CD1c-positive myeloid dendritic cell (primary cell): ENCODE data around the gene ELP1.
"Not testable (repeated sequence)": the region's sequence is repeated elsewhere in the genome, so short reads cannot be mapped to it uniquely, and the experiment has no call there.

Experiments
- DNase-seq: peaks from one replicate; pipeline ENCODE4 v3.0.0-alpha.2; 2016; ENCODE audit errors: extremely low spot score

The ELP1 gene, protein sequence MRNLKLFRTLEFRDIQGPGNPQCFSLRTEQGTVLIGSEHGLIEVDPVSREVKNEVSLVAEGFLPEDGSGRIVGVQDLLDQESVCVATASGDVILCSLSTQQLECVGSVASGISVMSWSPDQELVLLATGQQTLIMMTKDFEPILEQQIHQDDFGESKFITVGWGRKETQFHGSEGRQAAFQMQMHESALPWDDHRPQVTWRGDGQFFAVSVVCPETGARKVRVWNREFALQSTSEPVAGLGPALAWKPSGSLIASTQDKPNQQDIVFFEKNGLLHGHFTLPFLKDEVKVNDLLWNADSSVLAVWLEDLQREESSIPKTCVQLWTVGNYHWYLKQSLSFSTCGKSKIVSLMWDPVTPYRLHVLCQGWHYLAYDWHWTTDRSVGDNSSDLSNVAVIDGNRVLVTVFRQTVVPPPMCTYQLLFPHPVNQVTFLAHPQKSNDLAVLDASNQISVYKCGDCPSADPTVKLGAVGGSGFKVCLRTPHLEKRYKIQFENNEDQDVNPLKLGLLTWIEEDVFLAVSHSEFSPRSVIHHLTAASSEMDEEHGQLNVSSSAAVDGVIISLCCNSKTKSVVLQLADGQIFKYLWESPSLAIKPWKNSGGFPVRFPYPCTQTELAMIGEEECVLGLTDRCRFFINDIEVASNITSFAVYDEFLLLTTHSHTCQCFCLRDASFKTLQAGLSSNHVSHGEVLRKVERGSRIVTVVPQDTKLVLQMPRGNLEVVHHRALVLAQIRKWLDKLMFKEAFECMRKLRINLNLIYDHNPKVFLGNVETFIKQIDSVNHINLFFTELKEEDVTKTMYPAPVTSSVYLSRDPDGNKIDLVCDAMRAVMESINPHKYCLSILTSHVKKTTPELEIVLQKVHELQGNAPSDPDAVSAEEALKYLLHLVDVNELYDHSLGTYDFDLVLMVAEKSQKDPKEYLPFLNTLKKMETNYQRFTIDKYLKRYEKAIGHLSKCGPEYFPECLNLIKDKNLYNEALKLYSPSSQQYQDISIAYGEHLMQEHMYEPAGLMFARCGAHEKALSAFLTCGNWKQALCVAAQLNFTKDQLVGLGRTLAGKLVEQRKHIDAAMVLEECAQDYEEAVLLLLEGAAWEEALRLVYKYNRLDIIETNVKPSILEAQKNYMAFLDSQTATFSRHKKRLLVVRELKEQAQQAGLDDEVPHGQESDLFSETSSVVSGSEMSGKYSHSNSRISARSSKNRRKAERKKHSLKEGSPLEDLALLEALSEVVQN (N-terminal part only)

GRCh38 chr9:108933718-108934322 lies at the start of gene ELP1:
TSS of gene ELP1 (minus strand) at chr9:108934124. CDS start at chr9:108931146, 2,978 bp downstream.
- DNase-seq = peak; percentile 95

DNA sequence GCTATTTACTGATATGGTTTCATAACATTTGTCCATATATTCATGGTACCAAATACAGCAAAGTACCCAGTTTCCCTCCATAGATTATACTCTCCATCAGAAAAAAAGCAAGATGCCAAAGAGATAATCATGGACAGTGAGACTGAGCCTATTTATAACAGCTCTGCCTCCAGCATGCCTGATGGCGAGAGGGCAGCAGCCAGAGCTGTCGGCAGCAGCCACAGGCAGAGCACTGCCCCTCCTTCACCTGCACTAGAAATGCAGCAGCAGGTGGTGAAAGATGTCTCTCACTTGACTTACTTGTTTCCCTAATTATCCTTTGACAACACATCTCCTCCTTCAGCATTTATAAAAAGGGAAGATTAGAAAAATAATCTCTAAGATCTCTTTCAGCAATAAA lies 47.0 kb upstream of the ELP1 start:
- DNase-seq = no peak

- no peak for DNase-seq
Observed at GRCh38 chr9:108978205-108978604, 44.3 kb upstream of the ELP1 start.

- DNase-seq = no peak
Observed at GRCh38 chr9:108973895-108974294, 40.0 kb upstream of the ELP1 start.

- DNase-seq = no peak
Observed at GRCh38 chr9:108972626-108973209, 38.8 kb upstream of the ELP1 start.

DNA sequence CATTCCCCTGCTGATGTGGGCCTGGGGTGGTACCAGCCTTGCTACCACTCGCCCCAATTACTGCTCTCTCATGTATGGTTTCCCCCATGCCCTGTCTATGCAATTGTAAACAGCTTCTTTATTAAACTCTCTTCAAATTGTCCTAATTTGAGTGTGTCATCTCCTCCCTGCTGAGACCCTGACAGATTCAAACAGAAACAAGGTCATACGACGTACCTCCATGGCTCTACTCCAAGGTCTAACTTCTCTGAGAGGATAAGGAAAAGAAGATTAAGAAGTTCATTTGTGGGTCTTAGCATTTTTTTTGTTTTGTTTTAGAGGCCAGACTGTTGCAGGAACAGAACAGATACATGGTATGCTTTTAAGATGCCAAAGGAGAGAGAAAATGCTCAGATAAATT lies 38.3 kb upstream of the ELP1 start:
- DNase-seq = no peak

DNA sequence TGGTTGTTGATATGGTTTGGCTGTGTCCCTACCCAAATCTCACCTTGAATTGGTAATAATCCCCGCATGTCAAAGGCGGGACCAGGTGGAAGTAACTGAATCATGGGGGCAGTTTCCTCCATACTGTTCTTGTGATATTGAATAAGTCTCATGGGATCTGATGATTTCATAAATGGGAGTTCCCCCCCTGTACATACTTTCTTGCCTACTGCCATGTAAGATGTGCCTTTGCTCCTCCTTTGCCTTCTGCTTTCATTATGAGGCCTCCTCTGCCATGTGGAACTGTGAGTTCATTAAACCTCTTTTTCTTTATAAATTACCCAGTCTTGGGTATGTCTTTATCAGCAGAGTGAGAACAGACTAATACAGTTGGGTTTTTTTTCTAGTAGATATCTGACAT lies 37.5 kb upstream of the ELP1 start:
- DNase-seq = not testable (repeated sequence)

- DNase-seq = no peak
Observed at GRCh38 chr9:108967916-108968315, 34.0 kb upstream of the ELP1 start.

GRCh38 chr9:108963459-108964143 lies 29.7 kb upstream of the ELP1 start:
- no peak for DNase-seq

DNA sequence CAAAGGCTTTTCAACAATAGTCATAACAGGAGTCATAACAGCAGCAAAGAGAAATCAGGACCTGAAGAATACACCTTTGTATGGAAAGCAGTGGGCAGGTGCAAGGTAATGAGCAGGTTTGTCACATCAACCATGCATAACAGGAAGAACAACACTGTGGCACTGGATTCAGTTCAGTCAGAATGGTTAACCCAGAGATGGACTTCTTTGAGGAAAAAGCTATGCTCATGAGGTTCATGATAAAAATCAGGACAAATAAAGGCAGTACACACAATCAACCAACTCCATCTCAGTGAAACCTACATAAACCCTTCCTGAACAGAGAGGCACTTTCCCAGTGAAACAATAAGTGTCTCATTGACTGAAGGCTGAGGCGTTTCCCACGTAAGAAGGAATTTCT lies 27.2 kb upstream of the ELP1 start:
- no peak for DNase-seq

- DNase-seq = no peak
Observed at GRCh38 chr9:108960331-108960730, 26.4 kb upstream of the ELP1 start.

DNA sequence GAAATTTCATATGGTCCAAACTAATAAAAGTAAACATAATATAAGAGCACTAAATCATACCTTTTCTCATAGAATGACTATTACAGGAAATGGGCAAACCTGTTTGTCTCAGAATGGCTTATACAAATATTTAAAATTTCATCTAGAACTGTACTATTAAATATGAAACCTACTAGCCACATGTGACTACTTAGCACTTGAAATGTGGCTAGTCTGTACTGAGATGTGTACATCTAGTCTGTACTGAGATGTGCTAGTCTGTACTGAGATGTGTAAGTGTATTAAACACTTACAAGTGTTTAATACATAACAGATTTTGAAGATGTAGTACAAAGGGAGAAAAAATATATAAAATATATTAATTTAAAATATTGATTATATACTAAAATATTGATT lies 22.7 kb upstream of the ELP1 start:
- DNase-seq = no peak

DNA sequence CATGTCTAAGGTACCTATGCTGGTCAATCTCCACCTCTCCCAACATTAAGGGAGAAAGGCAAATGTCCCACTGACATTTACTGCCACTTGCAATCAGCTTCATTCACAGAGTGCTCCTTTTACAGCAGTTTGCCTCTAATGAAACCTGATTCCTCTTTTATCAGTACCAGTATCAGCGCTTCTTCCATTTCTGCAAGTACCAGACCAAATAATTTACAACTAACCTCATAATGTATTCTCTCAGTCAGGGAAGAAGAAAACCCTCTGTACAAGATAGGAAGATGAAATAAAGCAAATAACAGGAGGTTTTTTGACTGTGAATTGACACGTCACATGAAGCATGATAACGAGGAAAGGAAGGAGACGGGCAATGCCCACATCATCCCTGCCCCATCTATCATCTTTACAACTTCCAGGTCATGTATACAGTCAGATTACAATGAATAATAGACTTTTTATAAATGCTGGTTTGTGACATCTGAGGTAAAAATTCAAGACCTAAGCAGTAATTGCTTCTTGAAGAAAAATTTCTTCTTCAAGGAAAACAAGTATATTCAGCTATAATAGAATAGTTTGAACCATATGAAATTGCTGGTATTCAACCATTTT lies 22.2 kb upstream of the ELP1 start:
- DNase-seq = no peak

DNA sequence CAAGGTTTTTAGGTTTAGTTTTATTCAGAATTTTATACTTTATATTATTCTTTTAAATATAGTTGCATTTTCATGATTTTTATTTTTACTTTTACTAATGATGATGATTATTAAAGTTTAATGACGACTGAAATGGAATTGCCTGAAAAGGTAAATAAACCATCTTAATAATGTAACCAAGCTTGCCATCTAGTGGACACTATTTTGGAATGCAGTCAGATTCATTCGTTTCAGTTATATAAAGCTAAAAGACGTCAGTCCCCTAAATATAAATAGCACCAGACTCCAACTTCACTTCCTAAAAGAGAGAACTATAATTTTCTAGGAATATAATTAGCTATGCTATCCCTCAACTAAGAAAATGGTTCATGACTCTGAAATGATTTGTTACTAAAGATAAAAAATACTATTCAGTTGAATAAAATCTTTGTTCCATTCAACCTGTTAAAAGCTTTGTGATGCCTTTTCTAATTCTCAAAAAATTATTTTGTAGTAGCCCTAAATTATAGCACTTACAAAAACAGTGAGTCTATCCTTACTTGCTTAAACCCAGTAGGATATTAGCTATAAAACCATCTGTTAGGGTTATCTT lies 20.2 kb upstream of the ELP1 start:
- peak; percentile 40 for DNase-seq

DNA sequence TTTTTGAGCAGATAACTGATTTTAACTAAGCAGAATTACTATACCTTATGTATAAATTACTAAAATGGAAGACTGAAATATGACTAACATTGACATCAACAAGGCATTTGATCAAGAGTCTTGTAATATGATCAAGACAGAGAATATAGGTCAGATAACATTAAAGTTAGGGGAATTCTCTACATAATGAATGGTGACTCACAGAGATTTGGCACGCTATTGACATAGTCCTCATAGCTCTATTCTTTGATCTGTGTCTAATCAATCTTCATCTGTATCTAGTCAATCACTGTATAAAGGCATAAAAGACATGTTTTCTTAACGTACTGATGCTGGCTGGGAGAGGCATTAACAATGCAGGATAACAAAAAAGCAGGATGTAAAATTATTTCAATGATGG lies 17.7 kb upstream of the ELP1 start:
- DNase-seq = no peak

DNA sequence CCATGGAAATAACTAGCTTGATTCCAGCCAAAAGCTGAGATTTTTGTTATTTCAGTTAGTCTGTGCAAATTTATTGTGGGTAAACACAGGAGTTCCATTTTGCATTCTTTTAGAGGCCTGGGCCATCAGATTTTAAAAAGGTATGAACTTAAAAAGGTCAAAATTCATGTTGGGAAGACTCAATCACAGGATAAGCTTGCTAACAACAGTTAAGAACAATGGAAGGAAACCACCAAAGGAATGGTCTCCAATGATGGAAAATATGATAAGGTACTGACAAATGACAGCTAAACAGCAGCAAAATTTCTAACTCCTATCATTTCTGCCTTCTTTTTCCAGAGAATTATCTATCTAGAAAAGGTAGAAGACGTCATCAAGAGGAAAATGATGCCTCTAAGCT lies 16.2 kb upstream of the ELP1 start:
- DNase-seq = no peak

DNA sequence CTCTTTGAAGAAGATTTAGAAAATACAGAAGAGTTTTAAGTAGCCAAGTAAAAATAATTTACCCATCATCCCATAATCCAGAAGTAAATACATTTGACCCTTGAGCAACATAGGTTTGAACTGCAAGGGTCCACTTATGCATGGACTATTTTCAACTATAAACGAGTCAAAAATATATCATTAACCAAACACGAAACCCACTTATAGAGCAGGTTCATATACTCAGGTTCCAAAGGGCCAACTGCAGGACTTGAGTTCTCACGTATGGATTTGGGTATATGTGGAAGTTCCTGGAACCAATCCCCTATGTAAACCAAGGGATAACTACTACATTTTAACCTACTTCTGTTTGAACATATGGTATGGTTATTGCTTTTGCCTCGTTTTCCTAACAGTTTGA lies 6.1 kb upstream of the ELP1 start:
- DNase-seq = no peak

GRCh38 chr9:108937561-108938305 lies 3.8 kb upstream of the ELP1 start:
- no peak for DNase-seq

DNA sequence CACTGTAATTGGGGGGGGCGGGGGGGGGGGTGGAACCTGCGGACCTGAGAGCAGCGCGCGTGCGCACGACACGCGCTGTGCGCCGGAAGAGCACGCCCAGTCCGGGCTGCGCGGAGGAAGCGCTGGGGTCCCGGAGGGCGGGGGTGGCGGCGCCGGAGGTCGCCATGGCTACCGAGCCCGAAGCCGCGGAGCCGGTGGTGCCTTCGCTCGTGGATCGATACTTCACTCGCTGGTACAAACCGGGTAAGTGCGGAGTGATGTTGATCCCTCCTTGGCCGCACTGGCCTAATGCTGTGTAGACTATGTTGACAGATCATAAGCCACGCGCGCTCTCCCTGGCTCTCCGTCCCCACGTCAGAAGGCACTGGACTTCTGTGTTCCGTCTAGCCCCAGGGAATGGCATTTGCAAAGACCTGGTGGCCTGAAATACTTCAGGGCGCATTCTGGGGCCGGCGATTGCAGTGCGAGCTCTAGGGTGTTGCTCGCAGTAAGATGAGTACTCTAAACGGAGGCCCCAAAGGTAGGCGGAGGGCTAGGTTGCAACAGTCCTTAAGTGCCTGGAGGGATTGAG lies 484 bp upstream of the ELP1 start, which contains the start of gene ABITRAM:
Gene ABITRAM, plus strand, starts transcription at position 78 of the 571 bp plus-strand sequence. Its CDS starts 87 bp downstream, at position 165.
- peak; percentile 91 for DNase-seq
